Aorta (tissue), 5 donors: ENCODE data around the gene SMYD3. TPM values are rescaled to one million over a fixed set of nuclear protein-coding genes. Genes with fewer than 3 reads are reported as not detected.

Source experiments
- ATAC-seq: fragments of 200-7000 bp; cut with Tn5 transposase; one replicate; pipeline ENCODE4 v1.9.1; 2022; ENCODE audit warnings: moderate library complexity; ENCODE audit not compliant: low FRiP score
- DNase-seq, 2 donors: peaks; one replicate each; pipeline ENCODE4 v3.0.0-alpha.2; 2020
- H3K27ac ChIP-seq, 2 donors: one replicate each; pipeline ENCODE4 v1.5.1; 2013; ENCODE audit warnings: low read length in 2 of 2, mild to moderate bottlenecking in 2 of 2, moderate library complexity in 2 of 2, control low read depth in 1 of 2, inconsistent platforms in 1 of 2, low read depth in 1 of 2
- H3K27me3 ChIP-seq, 2 donors: one replicate each; pipeline ENCODE4 v1.6.1; 2013; ENCODE audit warnings: control low read depth in 1 of 2, low read length in 1 of 2, mild to moderate bottlenecking in 1 of 2, moderate library complexity in 1 of 2; ENCODE audit not compliant: insufficient read depth in 2 of 2, control insufficient read depth in 1 of 2
- H3K36me3 ChIP-seq, 2 donors: one replicate each; pipeline ENCODE4 v1.6.1; 2013; ENCODE audit warnings: control low read depth in 1 of 2, low read length in 1 of 2, mild to moderate bottlenecking in 1 of 2; ENCODE audit not compliant: insufficient read depth in 2 of 2, control insufficient read depth in 1 of 2
- H3K4me1 ChIP-seq, 2 donors: one replicate each; pipeline ENCODE4 v1.6.1; 2013; ENCODE audit warnings: low read length in 2 of 2, control low read depth in 1 of 2, mild to moderate bottlenecking in 1 of 2, moderate library complexity in 1 of 2; ENCODE audit not compliant: insufficient read depth in 2 of 2, control insufficient read depth in 1 of 2
- H3K4me3 ChIP-seq, 2 donors: one replicate each; pipeline ENCODE4 v1.5.1; 2013; ENCODE audit warnings: low read length in 2 of 2, control low read depth in 1 of 2, mild to moderate bottlenecking in 1 of 2
- H3K9me3 ChIP-seq: one replicate; pipeline ENCODE4 v1.6.1; 2013; ENCODE audit warnings: mild to moderate bottlenecking, low read length; ENCODE audit not compliant: control insufficient read depth
- whole genome bisulfite sequencing, 2 donors: extraction: QIAGEN DNeasy Blood & Tissue Kit; methylation state at CpG; one replicate each; pipeline ENCODE4 v1.1.7; 2013; 5-methylcytosine and 5-hydroxymethylcytosine counted together
- intact Hi-C, 2 donors: fragments of 100-400 bp; cut with DNase I; formaldehyde crosslinking; loops; one replicate each; pipeline versions ENCODE4 v1.14.2 to v1.15.0; 2022
- polyA plus RNA-seq, 2 donors: library from polyadenylated mRNA; stranded (reverse); fragments of 200-250 nt; gene quantifications; one replicate each; pipeline ENCODE4 v1.2.3, GENCODE V29; 2013
- total RNA-seq, 2 donors: library from RNA; stranded (reverse); fragmentation: NEBNext Ultra II Directional; extraction: Animal tissue kit (Norgen Biotek cat#: 25700); gene quantifications; one replicate each; pipeline ENCODE4 v1.2.1, GENCODE V29; 2021
- donor health status: healthy with polysubstance abuse.
- donor health status: Bipolar disorder and iron deficiency.
- donor health status: DM: no; HTN: no; CAD: no.
- donor health status: DM: no; HTN: no; CAD: no.
- donor health status: DM: yes; HTN: yes; CAD: no.

SMYD3 gene
- total and polyA plus RNA-seq, 4 donors: 6.0 to 29.1 (median 11.1) TPM

DNA sequence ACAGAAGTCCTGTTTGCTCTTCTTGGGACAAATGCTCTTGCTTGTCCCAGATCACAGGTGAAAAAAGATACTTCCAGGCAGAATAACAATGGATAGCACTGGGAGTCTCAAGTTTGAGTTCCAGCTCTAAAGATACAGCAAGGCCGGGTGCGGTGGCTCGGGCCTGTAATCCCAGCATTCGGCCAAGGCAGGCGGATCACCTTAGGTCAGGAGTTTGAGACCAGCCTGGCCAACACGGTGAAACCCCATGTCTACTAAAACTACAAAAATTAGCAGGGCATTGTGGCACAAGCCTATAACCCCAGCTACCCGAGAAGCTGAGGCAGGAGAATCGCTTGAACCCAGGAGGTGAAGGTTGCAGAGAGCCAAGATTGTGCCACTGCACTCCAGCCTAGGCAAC lies 337.6 kb downstream of the SMYD3 start:
- DNase-seq (no peak), ATAC-seq (no peak)
- intact Hi-C loops: no loop called here
- H3K36me3 ChIP-seq: no peaks in the 10 kb centered on the region
- no peak overlapping the region for H3K4me3 ChIP-seq
- H3K4me1 ChIP-seq: no peaks in the 10 kb centered on the region
- no peaks in the 10 kb centered on the region for H3K9me3 ChIP-seq
- H3K27me3 ChIP-seq: no peaks in the 10 kb centered on the region
- 95% methylated on average over 8 of the region's 8 CpGs for WGBS, 2 donors
- H3K27ac ChIP-seq: no peak overlapping the region

DNA sequence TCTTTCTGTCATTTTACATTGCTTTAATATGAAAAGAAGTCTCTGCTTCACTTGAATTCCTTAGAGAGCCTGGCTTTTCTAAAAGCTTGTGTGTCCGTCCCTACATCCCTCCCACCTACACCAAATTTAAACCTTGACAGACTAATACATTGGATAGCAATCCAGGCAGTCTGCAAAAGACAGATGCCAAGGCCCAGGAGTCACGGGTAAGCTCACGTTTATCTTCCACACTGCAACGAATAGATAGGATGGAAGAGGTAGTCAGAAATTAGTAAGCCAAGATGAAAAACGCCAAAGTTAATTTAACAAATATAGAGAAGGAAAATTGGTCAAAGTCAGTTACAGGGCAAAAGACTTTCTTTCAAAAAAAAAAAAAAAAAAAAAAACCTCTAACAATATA lies 338.1 kb downstream of the SMYD3 start:
- H3K4me3 ChIP-seq: no peak overlapping the region
- no peaks in the 10 kb centered on the region for H3K4me1 ChIP-seq
- intact Hi-C loops: no loop called here
- DNase-seq (no peak), ATAC-seq (no peak)
- no peaks in the 10 kb centered on the region for H3K36me3 ChIP-seq
- H3K27ac ChIP-seq: no peak overlapping the region
- WGBS, 2 donors: 63 to 73% methylated on average over 5 of the region's 5 CpGs
- H3K27me3 ChIP-seq: no peaks in the 10 kb centered on the region
- H3K9me3 ChIP-seq: no peaks in the 10 kb centered on the region

DNA sequence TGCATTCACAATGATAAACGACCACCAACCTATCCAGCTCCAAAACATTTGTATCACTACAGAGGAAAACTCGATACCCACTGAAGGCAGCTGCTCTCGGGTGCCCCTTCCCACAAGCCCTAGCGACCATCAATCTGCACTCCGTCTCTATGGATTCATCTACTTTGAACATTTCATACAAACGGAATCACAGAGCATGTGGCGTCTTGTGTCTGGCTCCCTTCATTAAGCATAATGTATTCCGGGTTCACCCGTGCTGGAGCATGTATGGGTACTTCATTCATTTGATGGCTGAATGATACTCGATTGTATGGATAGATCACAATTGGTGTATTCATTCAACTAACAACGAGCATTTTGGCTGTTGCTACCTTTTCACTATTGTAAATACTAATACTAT lies 340.2 kb downstream of the SMYD3 start:
- intact Hi-C loops: no loop called here
- DNase-seq (no peak), ATAC-seq (no peak)
- Histone ChIP-seq H3K36me3 (no peaks in the 10 kb centered on the region), H3K27ac (no peak overlapping the region), H3K4me3 (no peak overlapping the region), H3K4me1 (no peaks in the 10 kb centered on the region), H3K27me3 (no peaks in the 10 kb centered on the region), H3K9me3 (no peaks in the 10 kb centered on the region)
- 90 to 91% methylated on average over 11 of the region's 11 CpGs for WGBS, 2 donors

DNA sequence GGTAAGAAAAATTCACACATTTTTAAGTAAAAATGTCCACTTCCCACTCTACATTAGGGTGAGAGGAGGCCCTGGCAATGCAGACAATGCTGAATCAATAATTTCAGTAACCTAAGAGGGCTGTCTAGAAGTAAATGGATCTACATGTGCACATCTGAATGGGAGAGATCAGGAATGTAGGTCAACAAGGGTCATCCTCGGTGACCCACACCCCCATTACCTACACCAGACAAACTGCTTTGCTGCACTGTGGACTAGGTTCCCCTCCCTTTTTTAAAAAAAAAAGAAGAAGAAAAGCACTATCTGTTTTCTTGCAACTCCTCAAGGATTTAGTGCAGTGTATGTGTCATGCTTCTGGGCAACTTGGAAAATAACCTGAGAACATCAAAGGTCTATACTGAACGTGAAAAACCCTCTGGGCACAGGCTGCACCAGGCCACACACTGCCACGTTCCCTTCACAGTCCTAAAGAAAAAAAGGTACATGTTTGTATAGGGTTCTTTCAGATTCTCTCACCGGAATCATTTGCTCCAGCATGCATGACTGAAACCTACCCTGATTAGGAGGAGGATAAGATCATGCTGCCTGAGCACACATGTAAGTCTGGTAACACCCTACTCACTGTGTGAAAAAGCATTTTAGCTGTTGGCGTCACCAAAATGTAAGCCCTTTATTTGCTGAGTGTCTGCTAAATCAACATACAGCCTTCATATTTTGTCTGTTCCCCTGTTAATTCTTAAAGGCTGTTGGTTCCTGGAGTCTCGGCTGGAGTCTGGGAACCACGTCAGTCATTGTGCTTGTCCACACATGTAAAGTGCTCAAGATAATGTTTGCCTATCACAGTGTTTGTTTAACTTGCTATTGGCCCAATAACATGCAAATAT lies 341.0 kb downstream of the SMYD3 start:
- DNase-seq (no peak), ATAC-seq (no peak)
- whole genome bisulfite sequencing, 2 donors: 63 to 73% methylated on average over 7 of the region's 7 CpGs
- H3K27me3 ChIP-seq: no peaks in the 10 kb centered on the region
- no peak overlapping the region for H3K27ac ChIP-seq
- H3K9me3 ChIP-seq: no peaks in the 10 kb centered on the region
- H3K36me3 ChIP-seq: no peaks in the 10 kb centered on the region
- H3K4me1 ChIP-seq: no peaks in the 10 kb centered on the region
- H3K4me3 ChIP-seq: no peak overlapping the region
- intact Hi-C loops: no loop called here

DNA sequence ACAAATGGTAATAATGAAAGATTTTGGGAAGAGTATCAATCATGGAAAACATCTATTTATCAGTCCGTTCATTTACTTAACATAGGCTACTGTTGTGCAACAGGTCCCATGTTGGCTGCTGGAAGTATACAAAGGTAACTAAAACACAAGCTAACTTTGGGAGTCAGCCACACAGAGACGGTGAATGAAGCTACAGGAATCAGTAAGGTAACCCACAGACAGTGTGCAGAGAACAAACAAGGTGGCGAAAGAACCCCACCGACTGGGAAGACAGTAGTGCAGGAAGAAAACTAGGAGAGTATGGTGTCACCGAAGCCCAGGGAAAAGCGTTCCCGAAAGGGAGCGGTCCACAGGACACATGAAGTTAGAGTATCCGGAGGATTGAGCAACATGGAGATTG lies 342.3 kb downstream of the SMYD3 start:
- H3K27me3 ChIP-seq: no peaks in the 10 kb centered on the region
- intact Hi-C loops: no loop called here
- ATAC-seq: no peak
- no peaks in the 10 kb centered on the region for H3K36me3 ChIP-seq
- H3K4me3 ChIP-seq: no peak overlapping the region
- H3K4me1 ChIP-seq: no peaks in the 10 kb centered on the region
- 94 to 96% methylated on average over 9 of the region's 9 CpGs for WGBS, 2 donors
- H3K9me3 ChIP-seq: no peaks in the 10 kb centered on the region
- no peak for DNase-seq
- no peak overlapping the region for H3K27ac ChIP-seq

DNA sequence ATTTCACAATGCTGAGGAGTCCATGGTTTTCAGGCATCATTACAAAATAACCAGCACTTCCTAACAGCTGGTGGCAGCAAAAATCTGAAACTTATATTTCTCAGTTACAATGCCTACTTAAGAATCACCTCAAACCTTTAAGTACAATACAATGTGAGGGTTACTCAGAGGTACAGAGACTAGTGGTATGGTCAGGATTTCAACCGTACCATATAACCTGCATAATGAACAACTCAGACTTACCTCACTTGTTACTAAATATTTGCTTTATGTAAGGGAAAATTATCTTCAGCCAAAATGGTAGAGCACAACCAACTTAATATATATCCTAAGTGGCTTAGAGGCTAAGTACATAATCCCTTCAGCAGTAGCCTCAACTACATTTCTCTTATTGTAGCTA lies 344.5 kb downstream of the SMYD3 start:
- no peaks in the 10 kb centered on the region for H3K27me3 ChIP-seq
- no peaks in the 10 kb centered on the region for H3K36me3 ChIP-seq
- WGBS, 2 donors: 94 to 99% methylated on average over 1 of the region's 1 CpG
- no peak for DNase-seq
- no peak overlapping the region for H3K27ac ChIP-seq
- no peaks in the 10 kb centered on the region for H3K4me1 ChIP-seq
- H3K4me3 ChIP-seq: no peak overlapping the region
- no peak for ATAC-seq
- H3K9me3 ChIP-seq: no peaks in the 10 kb centered on the region
- intact Hi-C loops: no loop called here

DNA sequence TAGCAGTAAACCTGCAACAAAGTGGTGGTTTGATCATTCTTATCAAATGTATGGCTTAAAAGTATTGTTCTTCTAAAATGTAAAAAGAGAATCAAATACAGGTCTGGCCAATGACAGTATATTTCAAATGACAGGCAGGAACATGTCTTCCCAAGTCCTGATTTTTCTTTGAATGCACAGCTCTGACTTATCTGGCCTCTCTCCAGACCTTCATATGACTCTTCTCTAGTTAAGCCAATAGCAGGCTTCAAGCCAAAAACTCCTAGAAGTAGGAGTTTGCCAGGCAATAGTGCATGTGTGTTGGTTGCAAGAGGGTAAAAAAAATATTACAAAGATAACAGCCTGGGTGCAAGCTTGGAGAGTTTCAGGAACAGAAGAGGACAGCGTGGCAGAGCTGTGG lies 345.5 kb downstream of the SMYD3 start:
- Histone ChIP-seq H3K36me3 (no peaks in the 10 kb centered on the region), H3K9me3 (no peaks in the 10 kb centered on the region), H3K4me3 (no peak overlapping the region), H3K4me1 (peaks cover 0 to 2% of the 10 kb centered on the region in 2 donors), H3K27me3 (no peaks in the 10 kb centered on the region), H3K27ac (no peak overlapping the region)
- DNase-seq (no peak), ATAC-seq (no peak)
- intact Hi-C loops: no loop called here
- 48 to 58% methylated on average over 1 of the region's 1 CpG for WGBS, 2 donors

DNA sequence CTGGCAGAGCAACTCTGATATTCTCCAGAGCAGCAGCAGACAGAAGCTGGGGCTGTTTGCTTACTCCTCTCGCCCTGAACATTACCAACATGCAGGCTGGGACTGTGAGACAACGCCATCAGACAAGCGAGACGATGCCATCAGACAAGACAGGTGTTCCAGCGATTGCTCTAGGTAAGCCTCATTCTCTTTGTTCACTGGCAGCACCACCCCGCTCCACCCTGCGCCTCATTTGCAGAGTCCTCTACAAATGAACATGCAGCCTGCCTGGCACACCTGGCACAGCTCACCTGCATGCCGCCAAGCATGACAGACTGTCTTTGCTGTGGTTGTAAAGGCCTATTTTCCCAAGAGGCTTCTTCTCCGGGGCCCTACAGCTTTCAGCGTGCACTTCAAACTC lies 346.2 kb downstream of the SMYD3 start:
- ATAC-seq (no peak), DNase-seq (no peak)
- WGBS, 2 donors: 94 to 95% methylated on average over 10 of the region's 10 CpGs
- H3K4me1 ChIP-seq: peaks cover 0 to 2% of the 10 kb centered on the region in 2 donors
- no peaks in the 10 kb centered on the region for H3K27me3 ChIP-seq
- intact Hi-C loops: no loop called here
- no peaks in the 10 kb centered on the region for H3K36me3 ChIP-seq
- H3K4me3 ChIP-seq: no peak overlapping the region
- H3K9me3 ChIP-seq: no peaks in the 10 kb centered on the region
- no peak overlapping the region for H3K27ac ChIP-seq

DNA sequence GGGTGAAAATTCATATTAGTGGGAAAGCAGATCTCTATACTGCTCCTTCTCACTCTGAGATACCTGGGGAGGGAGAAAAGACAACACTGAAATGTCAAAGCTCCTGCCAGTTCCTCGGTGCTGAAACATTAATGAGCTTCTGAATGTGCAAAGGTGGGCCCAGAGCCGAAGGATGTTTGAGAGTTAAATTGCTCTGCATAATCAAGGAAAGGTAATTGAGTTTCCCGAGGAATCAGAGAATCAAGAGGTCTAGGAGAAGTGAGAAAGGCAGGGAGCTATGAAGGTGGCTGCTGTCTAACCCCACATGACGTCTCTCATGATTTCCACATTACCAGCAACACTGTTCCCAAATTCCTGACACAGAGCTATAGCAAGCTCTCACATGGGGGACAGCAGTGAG lies 346.7 kb downstream of the SMYD3 start:
- Histone ChIP-seq H3K4me1 (peaks cover 0 to 2% of the 10 kb centered on the region in 2 donors), H3K27ac (no peak overlapping the region), H3K27me3 (no peaks in the 10 kb centered on the region), H3K4me3 (no peak overlapping the region), H3K9me3 (no peaks in the 10 kb centered on the region), H3K36me3 (no peaks in the 10 kb centered on the region)
- 86 to 88% methylated on average over 4 of the region's 4 CpGs for WGBS, 2 donors
- intact Hi-C loops: no loop called here
- ATAC-seq: no peak
- no peak for DNase-seq
